ENCODE measurements around the gene ZMYND8.
"Not testable (repeated sequence)": the region's sequence is repeated elsewhere in the genome, so short reads cannot be mapped to it uniquely, and the experiment has no call there.

Gene ZMYND8

DNA sequence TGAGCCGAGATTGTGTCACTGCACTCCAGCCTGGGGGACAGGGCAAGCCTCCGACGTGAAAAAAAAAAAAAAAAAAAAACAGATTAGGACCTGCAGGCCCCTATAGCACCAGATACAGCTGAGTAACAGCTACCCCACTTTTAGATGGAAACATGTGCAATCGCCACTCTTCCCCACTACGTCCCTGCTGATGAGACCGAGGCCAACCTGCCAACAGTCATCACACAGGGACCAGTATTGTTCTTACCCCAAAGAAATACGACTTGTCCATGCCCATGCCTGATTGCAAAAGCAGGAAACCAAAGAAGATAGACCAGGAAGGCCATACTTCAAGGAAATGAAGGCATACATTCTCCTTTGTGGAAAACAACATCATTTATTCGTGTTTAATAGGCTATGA is 45.8 kb downstream of the ZMYND8 start:
- no peak for DNase-seq (ENCODE audit: low spot score)

DNA sequence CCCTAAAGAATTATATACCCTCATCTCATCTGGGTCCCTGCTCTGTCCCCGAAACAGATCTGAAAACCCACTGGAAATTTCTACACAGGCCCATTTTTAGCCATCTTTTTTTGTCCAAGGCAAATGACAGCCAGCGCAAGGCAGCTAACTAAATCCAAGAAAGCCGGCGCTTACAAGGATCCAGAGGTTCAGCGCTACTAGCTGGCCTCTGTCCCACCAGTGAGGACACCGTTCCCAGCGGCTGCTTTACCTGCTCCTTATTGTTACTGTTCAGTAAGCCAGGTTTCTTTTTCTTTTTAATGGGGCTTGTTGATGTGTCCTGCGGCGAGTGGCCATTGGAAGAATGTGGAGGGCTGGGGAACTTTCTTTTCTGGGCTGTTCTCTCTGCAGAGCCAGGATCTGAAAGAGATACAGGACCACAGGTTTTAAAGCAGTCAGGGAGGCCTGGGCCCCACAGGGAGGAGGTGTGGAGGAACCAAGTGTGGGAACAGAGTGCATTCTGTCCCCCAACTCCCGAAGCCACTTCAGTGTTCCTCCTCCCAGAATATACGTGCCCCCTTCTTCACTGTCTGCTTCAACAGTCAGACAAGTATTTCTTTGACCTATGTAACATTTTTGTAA is 46.6 kb downstream of the ZMYND8 start:
- DNase-seq (ENCODE audit: low spot score): no peak

DNA sequence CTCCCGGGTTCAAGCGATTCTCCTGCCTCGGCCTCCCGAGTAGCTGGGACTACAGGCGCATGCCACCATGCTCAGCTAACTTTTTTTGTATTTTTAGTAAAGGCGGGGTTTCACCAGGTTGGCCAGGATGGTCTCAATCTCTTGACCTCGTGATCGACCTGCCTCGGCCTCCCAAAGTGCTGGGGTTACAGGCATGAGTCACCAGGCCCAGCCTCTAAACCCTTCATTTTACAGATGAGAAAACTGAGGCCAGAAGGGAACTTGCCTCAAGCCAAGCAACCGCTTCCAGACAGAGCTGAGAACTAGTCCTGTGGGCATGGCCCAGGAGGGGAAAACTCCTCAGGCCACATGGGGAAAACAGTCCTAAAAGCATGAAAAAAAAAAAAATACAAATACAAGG is 47.1 kb downstream of the ZMYND8 start:
- no peak for DNase-seq (ENCODE audit: low spot score)

DNA sequence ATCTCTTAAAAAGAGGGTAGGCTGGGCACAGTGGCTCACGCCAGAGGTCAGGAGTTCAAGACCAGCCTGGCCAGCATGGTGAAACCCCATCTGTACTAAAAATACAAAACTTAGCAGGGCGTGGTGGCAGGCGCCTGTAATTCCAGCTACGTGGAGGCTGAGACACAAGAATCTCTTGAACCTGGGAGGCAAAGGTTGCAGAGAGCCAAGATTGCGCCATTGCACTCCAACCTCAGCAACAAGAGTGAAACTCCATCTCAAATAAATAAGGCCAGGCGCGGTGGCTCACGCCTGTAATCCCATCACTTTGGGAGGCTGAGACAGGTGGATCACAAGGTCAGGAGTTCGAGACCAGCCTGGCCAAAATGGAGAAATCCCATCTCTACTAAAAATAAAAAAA is 48.9 kb downstream of the ZMYND8 start:
- DNase-seq (ENCODE audit: low spot score): not testable (repeated sequence)

DNA sequence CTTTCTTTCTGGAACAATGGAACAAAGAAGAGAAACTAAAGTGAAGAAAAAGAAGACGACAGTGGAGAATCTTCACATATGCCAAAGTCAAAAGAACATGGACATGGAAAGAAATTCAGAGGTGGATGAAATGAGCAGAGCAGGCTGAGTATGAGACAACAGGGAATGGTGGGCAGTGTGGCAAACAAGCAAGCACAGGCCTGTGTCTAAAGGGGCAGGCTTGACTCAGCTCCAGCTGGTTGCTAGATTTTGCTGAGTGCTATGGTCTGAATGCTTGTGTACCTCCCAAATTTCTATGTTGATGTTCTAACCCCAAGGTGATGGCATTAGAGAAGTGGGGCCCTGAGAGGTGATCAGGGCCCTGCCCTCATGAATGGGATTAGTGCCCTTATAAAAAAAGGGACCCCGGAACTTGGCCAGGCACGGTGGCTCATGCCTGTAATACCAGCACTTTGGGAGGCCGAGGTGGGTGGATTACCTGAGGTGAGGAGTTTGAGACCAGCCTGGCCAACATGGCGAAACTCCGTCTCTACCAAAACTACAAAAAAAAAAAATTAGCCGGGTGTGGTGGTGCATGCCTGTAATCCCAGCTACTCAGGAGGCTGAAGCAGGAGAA is 49.6 kb downstream of the ZMYND8 start:
- DNase-seq (ENCODE audit: low spot score): no peak

DNA sequence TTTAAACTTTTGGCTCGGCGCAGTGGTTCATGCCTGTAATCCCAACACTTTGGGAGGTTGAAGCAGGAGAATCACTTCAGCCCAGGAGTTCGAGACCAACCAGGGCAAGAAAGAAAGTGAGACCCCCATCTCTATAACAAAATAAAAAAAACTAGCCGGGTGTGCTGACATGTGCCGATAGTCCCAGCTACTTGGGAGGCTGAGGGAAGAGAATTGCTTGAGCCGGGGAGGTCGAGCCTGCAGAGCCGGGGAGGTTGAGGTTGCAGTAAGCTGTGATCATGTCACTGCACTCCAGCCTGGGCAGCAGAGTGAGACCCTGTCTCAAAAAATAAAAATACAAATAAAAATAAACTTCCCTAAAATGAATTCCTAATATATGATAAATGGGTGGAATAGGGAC is 50.4 kb downstream of the ZMYND8 start:
- DNase-seq (ENCODE audit: low spot score): no peak

DNA sequence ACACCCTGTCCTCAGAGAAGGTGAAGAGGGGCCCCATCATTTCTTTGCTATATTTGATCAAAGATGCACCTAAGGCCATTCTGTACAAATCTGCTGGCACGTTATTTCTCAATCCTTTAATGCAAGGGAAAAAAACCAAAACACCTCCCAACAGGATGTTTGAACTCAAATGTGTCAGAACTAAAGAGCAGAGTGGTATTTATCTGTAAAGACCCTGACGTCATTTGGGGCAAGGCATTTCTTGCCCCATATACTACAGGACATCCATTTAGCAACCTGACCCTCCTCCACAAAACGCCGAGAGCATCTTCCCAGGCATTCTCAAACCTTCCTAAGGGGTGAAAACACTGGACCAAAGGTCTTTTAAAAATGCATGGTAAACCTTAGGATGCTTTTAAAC is 50.8 kb downstream of the ZMYND8 start:
- no peak for DNase-seq (ENCODE audit: low spot score)

DNA sequence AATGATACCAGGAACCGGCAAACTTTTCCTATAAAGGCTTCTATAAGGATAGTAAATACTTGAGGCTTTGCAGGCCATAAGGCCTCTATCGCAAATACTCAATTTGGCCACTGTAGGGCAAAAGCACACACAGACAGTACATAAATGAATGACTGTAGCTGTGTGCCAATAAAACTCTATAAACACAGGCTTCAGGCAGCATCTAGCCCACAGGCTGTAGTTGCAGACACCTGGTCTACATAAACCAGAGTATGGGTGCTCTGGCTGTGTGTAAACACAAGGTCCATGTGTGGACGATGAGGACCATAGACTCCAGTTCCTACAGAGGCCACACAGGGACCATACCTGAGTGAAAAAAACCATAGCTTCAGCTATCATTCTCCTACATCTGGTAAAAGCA is 52.2 kb downstream of the ZMYND8 start:
- no peak for DNase-seq (ENCODE audit: low spot score)

DNA sequence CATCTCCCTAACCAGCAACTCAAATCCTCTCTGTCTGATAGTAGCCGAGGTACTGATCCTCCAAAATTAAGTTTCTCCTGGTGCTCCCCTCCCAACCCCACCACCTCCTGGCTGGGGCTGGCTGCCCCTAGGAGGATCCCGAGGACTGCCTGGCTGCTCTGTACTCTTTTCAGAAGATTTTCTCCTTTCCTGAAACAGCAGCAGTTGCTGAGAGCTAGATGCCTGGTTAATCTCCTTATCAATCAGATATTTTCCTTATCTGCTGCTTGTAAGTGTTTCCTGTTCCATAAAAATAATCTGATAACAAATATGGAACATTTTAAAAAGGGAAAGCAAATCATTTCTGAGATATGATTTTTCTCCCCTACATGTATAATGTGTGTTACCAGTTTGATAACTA is 52.8 kb downstream of the ZMYND8 start:
- no peak for DNase-seq (ENCODE audit: low spot score)

DNA sequence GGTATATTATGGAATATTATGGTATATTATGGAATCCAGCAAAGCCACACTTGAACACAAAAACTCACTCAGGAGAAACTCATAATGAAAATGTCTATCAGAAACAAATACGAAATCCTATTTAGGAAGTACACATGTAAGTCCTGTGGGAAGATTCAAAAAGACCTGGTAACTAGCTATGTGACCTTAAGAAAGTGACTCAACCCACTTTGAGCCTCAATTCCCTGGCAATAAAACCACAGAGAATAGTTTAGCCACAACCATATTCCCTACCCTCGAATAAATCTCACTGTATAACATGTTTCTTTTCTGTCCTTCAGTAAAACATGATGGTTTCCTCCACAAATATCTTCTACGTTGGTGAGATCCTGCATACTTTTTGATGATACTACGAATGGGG is 56.4 kb downstream of the ZMYND8 start:
- DNase-seq (ENCODE audit: low spot score): no peak

DNA sequence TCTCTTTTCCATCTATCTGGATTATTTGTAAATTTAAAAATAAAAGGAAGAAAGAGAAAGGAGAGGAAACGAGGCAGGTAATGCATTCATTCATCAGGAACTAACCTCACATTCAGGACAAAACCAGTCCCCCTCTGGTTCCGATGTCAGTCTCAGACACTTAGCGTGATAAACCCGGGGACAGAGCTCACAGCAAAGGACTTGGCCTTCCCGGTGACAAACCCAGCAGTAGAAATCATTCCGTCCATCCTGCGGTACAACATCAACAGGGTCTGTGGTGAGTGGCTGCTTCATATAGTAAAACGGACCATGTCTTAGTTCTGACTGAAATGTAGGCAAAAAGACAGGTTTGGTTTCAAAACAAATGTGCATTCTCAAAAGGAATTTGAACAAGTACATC is 57.9 kb downstream of the ZMYND8 start:
- DNase-seq (ENCODE audit: low spot score): no peak

DNA sequence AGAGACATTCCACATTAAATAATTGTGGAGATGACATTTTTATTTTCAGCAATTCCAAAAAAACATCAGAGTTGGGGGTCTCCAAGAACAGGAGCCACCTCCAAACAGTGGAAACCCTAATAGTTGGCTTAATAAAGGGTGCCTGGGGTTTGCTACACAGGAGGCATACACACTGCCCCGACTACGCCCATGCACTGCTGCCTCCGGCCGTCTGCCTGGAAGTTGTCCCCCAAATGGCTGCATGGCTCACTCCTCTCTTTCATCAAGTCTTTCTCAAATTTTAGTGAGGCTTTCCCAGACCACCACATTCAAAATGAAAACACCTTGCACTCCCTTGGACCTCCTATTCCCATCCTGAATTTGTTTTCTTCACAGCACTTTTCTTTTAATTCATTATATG is 58.8 kb downstream of the ZMYND8 start:
- no peak for DNase-seq (ENCODE audit: low spot score)

DNA sequence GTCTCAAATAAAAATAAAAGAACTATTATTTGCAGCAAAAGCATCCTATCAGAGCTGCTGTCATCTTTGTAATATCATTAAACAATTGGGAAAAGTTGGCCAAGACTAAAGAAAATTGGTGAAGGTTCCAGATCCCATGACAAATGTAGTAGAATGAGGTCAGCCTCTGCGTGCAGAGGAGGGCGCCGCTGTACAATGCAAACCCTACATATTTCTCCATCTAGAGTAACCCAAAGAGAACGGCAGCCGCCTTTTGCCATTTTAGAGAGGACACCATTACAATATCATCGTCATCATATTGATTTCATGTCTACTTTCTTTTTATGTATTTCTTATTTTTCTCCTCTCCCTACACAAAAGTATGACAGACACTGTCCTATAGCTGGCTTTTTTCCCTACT is 59.5 kb downstream of the ZMYND8 start:
- no peak for DNase-seq (ENCODE audit: low spot score)

DNA sequence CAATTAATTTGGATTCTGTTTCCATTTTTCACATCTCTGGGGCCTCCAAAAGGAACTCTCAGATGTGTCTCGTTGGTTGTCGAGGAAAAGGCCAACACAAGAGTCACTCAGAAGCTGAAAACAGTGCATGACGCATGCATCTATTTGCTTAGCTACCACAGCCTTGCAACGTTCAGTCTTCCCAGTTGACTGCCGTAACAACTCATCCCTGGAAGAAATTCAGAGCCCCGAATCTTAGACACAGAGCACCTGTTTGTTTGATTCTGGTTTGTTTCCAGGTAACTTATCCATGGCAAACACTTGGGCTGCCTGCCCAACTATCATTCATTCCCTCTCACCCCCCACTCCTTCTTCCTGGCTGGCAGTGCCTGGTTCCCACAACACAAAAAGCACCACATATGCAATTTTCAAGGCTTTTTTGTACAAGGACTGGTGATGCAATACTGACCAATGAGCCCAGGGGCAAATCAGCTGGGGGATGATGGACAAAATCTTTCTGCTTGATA is 60.5 kb downstream of the ZMYND8 start:
- DNase-seq (ENCODE audit: low spot score): no peak

DNA sequence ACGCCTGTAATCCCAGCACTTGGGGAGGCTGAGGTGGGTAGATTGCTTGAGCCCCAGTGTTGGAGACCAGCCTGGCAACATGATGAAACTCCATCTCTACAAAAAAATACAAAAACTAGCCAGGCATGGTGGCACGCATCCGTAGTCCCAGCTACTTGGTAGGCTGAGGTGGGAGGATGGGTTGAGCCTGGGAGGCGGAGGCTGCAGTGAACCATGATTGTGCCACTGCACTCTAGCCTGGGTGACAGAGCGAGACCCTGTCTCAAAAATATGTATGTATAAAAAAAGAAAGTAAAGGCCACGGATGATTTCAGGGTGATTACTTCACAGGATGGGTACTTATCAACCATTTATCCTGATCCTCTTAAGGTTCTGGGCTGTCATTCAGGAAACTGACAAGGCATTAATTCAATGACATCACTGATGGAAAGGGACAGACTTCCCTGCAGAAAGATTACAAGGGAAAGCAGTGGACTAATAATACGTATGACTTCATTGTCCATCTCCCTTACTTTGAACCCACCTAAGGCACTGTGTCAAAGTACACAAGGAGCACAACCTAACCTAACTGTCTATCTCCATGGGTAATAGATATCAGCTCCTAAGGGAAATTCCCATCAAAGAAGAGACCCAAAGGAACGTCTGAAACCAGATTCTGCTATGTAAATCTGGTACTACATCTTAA is 61.2 kb downstream of the ZMYND8 start:
- DNase-seq (ENCODE audit: low spot score): no peak

DNA sequence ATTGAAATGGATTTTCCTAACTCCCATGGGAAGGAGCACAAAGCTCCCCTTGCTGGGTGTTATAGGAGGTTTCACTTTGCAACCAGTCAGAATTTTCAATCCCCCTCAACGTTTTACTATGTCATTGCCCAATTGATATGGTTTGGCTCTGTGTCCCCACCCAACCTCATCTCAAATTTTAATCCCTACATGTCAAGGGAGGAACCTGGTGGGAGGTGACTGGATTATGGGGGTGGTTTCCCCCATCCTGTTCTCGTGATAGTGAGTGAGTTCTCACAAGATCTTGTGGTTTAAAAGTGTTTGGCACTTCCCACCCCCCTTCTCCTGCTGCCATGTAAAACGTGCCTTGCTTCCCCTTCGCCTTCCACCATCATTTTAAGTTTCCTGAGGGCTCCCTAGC is 62.9 kb downstream of the ZMYND8 start:
- DNase-seq (ENCODE audit: low spot score): no peak

DNA sequence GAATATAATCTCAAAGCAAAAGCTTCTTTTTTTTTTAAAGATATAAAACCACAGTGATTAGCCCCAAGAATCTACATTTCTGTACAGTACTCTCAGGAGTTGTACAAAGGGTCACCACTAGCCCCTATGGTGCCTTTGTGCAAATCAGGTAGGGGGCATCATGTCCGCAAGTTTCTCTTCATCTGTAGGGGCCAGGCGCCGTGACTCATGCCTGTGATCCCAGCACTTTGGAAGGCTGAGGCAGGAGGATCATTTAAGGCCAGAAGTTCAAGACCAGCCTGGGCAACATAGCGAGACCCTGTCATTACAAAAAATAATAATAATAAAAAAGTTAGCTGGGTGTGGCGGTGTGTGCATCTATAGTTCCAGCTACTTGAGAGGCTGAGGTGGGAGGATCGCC is 63.9 kb downstream of the ZMYND8 start:
- no peak for DNase-seq (ENCODE audit: low spot score)

DNA sequence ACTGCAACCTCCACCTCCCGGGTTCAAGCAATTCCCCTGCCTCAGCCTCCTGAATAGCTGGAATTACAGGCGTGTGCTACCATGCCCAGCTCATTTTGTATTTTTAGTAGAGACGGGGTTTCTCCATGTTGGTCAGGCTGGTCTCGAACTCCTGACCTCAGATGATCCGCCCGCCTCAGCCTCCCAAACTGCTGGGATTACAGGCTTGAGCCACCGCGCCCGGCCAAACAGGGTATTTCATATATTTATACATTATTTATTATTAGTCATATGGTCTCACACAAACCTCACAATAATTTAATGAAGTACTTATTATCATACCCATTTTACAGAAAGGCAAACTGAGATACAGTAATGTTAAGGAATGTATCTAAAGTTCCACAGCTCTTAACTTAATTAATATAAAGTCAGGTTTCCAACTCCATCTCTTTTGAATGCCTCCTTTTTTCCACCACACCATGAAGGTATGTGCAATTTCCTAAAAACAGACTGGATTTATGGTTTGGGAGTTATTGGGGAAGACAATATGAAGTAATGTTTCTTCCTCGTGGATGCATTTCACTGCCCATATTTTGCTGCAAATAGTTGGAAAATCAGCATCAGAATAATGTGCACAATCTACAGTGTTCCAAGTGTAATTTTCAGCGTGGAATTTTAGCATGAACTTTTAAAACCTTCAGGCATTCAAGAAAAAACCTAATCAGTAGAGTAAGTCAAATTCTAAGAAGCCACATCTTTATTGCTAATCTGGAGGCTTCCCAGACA is 65.7 kb downstream of the ZMYND8 start:
- DNase-seq (ENCODE audit: low spot score): no peak

DNA sequence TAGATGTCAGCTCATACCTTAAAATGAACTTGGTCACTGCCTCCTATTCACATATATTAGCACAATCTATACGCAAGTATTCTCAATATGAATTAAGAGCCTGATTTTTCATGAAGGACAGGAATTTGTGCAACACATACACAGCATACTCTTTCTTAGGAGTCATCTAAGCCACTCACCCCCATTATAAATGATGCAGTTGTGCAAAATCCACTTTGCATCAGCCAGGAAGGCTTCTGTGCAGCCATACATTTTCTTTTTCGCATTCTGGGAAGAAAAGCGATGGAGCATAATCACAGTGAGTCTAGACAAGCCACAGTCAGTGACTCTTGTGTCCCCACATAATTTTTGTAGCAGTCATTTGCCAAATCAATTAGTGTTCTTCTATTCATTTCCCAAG is 66.5 kb downstream of the ZMYND8 start:
- DNase-seq (ENCODE audit: low spot score): no peak

DNA sequence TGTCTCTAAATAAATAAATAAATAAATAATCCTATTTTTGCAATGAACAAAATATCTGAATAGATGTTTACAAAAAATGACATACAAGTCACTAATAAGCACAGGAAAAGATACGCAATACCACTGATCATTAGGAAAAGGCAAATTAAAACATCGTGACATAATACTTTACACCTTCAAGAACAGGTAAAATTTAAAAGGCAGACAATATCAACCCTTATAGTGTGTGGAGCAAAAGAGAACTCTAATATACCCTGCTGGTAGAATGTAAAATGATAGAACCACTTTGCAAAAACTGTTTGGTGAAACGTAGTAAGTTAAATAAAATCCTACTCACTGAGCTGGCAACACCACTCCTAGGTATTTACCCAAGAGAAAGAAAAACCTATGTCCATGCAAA is 67.4 kb downstream of the ZMYND8 start:
- no peak for DNase-seq (ENCODE audit: low spot score)

DNA sequence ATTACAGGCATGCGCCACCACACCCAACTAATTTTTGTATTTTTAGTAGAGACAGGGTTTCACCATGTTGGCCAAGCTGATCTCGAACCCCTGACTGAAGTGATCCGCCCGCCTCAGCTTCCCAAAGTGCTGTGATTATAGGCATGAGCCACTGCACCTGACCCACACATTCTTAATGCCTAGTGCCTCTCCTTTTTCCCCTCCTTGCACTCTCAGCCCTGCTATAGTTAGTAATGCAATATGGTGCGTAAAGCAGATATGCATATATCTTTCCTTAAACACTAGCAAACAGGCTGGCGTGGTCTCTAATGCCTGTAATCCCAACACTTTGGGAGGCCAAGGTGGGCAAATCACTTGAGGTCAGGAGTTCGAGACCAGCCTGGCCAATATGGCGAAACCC is 68.0 kb downstream of the ZMYND8 start:
- DNase-seq (ENCODE audit: low spot score): not testable (repeated sequence)

DNA sequence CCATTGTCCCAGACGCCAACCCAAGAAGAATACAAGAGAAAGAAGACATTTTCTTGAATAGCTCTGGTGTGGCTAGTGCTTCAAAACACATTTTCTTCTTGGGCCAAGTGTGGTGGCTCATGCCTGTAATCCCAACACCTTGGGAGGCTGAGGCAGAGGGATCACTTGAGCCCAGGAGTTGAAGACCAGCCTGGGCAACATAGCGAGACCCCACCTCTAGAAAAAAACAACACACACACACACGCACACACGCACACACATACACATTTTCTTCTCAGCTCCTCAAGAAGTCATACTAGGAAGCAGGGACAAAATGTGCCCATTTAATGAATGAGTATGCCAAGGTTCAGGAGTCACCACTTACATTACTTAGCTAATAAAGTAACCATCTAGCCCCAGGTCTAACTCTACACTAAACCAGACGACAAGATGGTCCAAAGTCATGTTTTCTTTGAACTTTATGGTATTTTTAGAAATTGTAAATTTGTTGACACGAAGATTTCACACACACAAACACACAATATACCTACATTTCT is 68.8 kb downstream of the ZMYND8 start:
- no peak for DNase-seq (ENCODE audit: low spot score)

DNA sequence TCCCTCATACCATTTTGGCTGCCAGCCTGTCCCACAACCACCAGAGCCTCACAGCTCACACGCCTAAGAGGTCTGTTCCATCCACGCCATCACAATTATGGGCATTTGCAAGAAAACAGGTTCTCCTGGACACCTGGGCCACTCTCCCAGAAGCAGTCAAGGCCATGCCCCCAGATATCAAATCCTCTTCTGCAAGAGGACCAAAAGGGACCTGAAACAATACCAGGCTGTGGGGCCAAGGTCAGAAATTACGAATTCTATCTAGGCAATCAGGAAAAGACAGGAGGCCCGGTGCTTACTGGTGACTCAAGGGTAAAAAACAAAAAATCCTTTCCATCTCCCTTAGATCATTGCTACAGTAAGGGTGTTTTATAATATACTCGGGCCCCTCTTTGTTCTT is 69.8 kb downstream of the ZMYND8 start:
- no peak for DNase-seq (ENCODE audit: low spot score)
